Neuronal stem cell (in vitro differentiated cells): Measurements from ENCODE around the gene SCAF1.
A peak's percentile ranks its signal among the peaks of the same experiment; 100 is the strongest.

Experiments
- DNase-seq: peaks from one replicate; pipeline ENCODE4 v3.0.0-alpha.2; 2013; ENCODE audit warnings: low spot score
- H2AFZ ChIP-seq: one replicate; pipeline ENCODE4 v1.6.1; 2013; ENCODE audit warnings: mild to moderate bottlenecking, low read length, inconsistent platforms
- H2AK5ac ChIP-seq: 2 replicates; pipeline ENCODE4 v1.6.1; 2013; ENCODE audit warnings: low read depth, mild to moderate bottlenecking, inconsistent platforms, low read length, moderate library complexity, mixed read lengths
- H2BK120ac ChIP-seq: 2 replicates; pipeline ENCODE4 v1.6.1; 2013; ENCODE audit warnings: low read depth, mild to moderate bottlenecking, inconsistent platforms, low read length, moderate library complexity, mixed read lengths
- H2BK12ac ChIP-seq: one replicate; pipeline ENCODE4 v1.6.1; 2013; ENCODE audit warnings: low read length, inconsistent platforms
- H2BK15ac ChIP-seq: 2 replicates; pipeline ENCODE4 v1.6.1; 2013; ENCODE audit warnings: mild to moderate bottlenecking, low read length, inconsistent platforms, mixed read lengths
- H2BK5ac ChIP-seq: one replicate; pipeline ENCODE4 v1.6.1; 2013; ENCODE audit warnings: inconsistent platforms, mild to moderate bottlenecking, low read length, moderate library complexity
- H3K14ac ChIP-seq: one replicate; pipeline ENCODE4 v1.6.1; 2013; ENCODE audit warnings: low read length, inconsistent platforms
- H3K18ac ChIP-seq: 2 replicates; pipeline ENCODE4 v1.6.1; 2013; ENCODE audit warnings: low read length, inconsistent platforms
- H3K23ac ChIP-seq: 2 replicates; pipeline ENCODE4 v1.6.1; 2013; ENCODE audit warnings: low read depth, mild to moderate bottlenecking, mixed read lengths, low read length, inconsistent platforms; ENCODE audit not compliant: poor library complexity
- H3K27ac ChIP-seq: replicated peaks from 3 replicates; pipeline ENCODE4 v1.5.1; 2013; ENCODE audit warnings: low read length, inconsistent platforms
- H3K27me3 ChIP-seq, 3 experiments: 2 replicates each; pipeline ENCODE4 v1.6.1; 2013; ENCODE audit warnings: low read length in 3 of 3, mild to moderate bottlenecking in 2 of 3, inconsistent platforms in 1 of 3, low read depth in 1 of 3, mixed read lengths in 1 of 3, moderate library complexity in 1 of 3; ENCODE audit not compliant: control insufficient read depth in 3 of 3, insufficient read depth in 3 of 3
- H3K36me3 ChIP-seq, 2 donors: replicated peaks in 1 of 2; 2 replicates each; pipeline ENCODE4 v1.6.1; 2013; ENCODE audit warnings: low read length in 2 of 2; ENCODE audit not compliant: control insufficient read depth in 2 of 2, insufficient read depth in 2 of 2
- H3K4ac ChIP-seq: 2 replicates; pipeline ENCODE4 v1.6.1; 2013; ENCODE audit warnings: inconsistent platforms, mild to moderate bottlenecking, low read length, moderate library complexity
- H3K4me1 ChIP-seq, 2 donors: 1 replicate in 1 of 2; 2 replicates in 1 of 2; pipeline ENCODE4 v1.6.1; 2013; ENCODE audit warnings: low read length in 2 of 2, low read depth in 1 of 2; ENCODE audit not compliant: control insufficient read depth in 2 of 2, insufficient read depth in 1 of 2
- H3K4me2 ChIP-seq: one replicate; pipeline ENCODE4 v1.6.1; 2013; ENCODE audit warnings: mild to moderate bottlenecking, low read length, inconsistent platforms; ENCODE audit not compliant: insufficient read depth, poor library complexity, severe bottlenecking
- H3K4me3 ChIP-seq, 2 donors: 2 replicates each; pipeline ENCODE4 v1.5.1; 2013; ENCODE audit warnings: low read length in 2 of 2, mild to moderate bottlenecking in 2 of 2, inconsistent platforms in 1 of 2, moderate library complexity in 1 of 2
- H3K79me1 ChIP-seq: one replicate; pipeline ENCODE4 v1.6.1; 2013; ENCODE audit warnings: low read depth, mild to moderate bottlenecking, inconsistent platforms, low read length, moderate library complexity
- H3K9ac ChIP-seq: one replicate; pipeline ENCODE4 v1.6.1; 2013; ENCODE audit warnings: mild to moderate bottlenecking, low read depth, low read length, inconsistent platforms; ENCODE audit not compliant: poor library complexity
- H3K9me3 ChIP-seq, 2 donors: replicated peaks in 1 of 2; 2 replicates each; pipeline versions ENCODE3 to v1.6.1; 2013; ENCODE audit warnings: low read length in 2 of 2, mild to moderate bottlenecking in 2 of 2, inconsistent platforms in 1 of 2, low read depth in 1 of 2, mixed read lengths in 1 of 2, moderate library complexity in 1 of 2; ENCODE audit not compliant: control insufficient read depth in 2 of 2, insufficient read depth in 1 of 2
- H4K8ac ChIP-seq: one replicate; pipeline ENCODE4 v1.6.1; 2013; ENCODE audit warnings: low read depth, mild to moderate bottlenecking, inconsistent platforms, low read length, moderate library complexity
- H4K91ac ChIP-seq: one replicate; pipeline ENCODE4 v1.6.1; 2013; ENCODE audit warnings: low read length, low read depth, mild to moderate bottlenecking, inconsistent platforms; ENCODE audit not compliant: poor library complexity
- WGBS, 2 donors: extraction: QIAGEN DNeasy Blood & Tissue Kit; methylation state at CpG; one replicate each; pipeline ENCODE4 v1.1.7; 2013; ENCODE audit warnings: missing lambda C conversion rate in 2 of 2, mixed read lengths in 1 of 2; ENCODE audit not compliant: insufficient read length in 2 of 2, insufficient replicate concordance in 1 of 2; ENCODE audit errors: extremely low coverage in 2 of 2; 5-methylcytosine and 5-hydroxymethylcytosine counted together

The SCAF1 gene

GRCh38 chr19:49660338-49660961 lies 18.4 kb downstream of the SCAF1 start:
- no peak overlapping the region for H3K4me2 ChIP-seq
- no peaks in the 10 kb centered on the region for H3K4me1 ChIP-seq
- no peak overlapping the region for H3K14ac ChIP-seq
- no peak overlapping the region for H3K27ac ChIP-seq
- H4K91ac ChIP-seq: no peak overlapping the region
- H3K4me3 ChIP-seq: no peak overlapping the region
- H3K4ac ChIP-seq: no peak overlapping the region
- H3K9ac ChIP-seq: no peak overlapping the region
- no peak overlapping the region for H4K8ac ChIP-seq
- no peak overlapping the region for H2BK15ac ChIP-seq
- no peak overlapping the region for H2AK5ac ChIP-seq
- DNase-seq: no peak
- H2BK12ac ChIP-seq: no peak overlapping the region
- no peak overlapping the region for H2BK5ac ChIP-seq
- H3K36me3 ChIP-seq: peaks cover 56 to 79% of the 10 kb centered on the region in 2 donors
- no peak overlapping the region for H3K23ac ChIP-seq
- H3K79me1 ChIP-seq: peaks cover 2% of the 10 kb centered on the region
- no CpG with 5 or more reads among the region's 15 CpGs for WGBS, 2 donors
- peaks cover 4 to 5% of the 10 kb centered on the region in 2 donors for H3K9me3 ChIP-seq
- no peak overlapping the region for H2BK120ac ChIP-seq
- H3K27me3 ChIP-seq: no peaks in the 10 kb centered on the region
- H2AFZ ChIP-seq: no peak overlapping the region
- no peak overlapping the region for H3K18ac ChIP-seq

GRCh38 chr19:49662011-49662410 lies 20.0 kb downstream of the SCAF1 start:
- Histone ChIP-seq H4K8ac (no peak overlapping the region), H3K27ac (no peak overlapping the region), H2AFZ (no peak overlapping the region), H3K4ac (no peak overlapping the region), H2BK15ac (no peak overlapping the region), H2BK5ac (peak overlapping the region; percentile 48), H2AK5ac (no peak overlapping the region), H2BK12ac (no peak overlapping the region), H3K79me1 (peaks cover 5% of the 10 kb centered on the region), H3K4me2 (no peak overlapping the region), H3K4me1 (peaks cover 3 to 6% of the 10 kb centered on the region in 2 donors), H3K18ac (peak overlapping the region; percentile 49), H3K14ac (peak overlapping the region; percentile 47), H3K9ac (no peak overlapping the region), H3K36me3 (peaks cover 49 to 63% of the 10 kb centered on the region in 2 donors), H2BK120ac (no peak overlapping the region), H4K91ac (no peak overlapping the region), H3K4me3 (no peak overlapping the region), H3K23ac (peak overlapping the region; percentile 66), H3K9me3 (peaks cover 4 to 5% of the 10 kb centered on the region in 2 donors), H3K27me3 (no peaks in the 10 kb centered on the region)
- DNase-seq: no peak
- no CpG with 5 or more reads among the region's 16 CpGs for WGBS, 2 donors

GRCh38 chr19:49663224-49663623 lies 21.2 kb downstream of the SCAF1 start:
- no peak overlapping the region for H4K8ac ChIP-seq
- H3K4ac ChIP-seq: no peak overlapping the region
- H3K18ac ChIP-seq: no peak overlapping the region
- no peak overlapping the region for H2BK15ac ChIP-seq
- H3K79me1 ChIP-seq: peaks cover 8% of the 10 kb centered on the region
- H3K27me3 ChIP-seq: no peaks in the 10 kb centered on the region
- H3K14ac ChIP-seq: no peak overlapping the region
- no peak overlapping the region for H3K4me2 ChIP-seq
- no peak overlapping the region for H3K4me3 ChIP-seq
- no peak overlapping the region for H2AFZ ChIP-seq
- DNase-seq: no peak
- H3K9ac ChIP-seq: no peak overlapping the region
- peak overlapping the region; percentile 25 for H2AK5ac ChIP-seq
- peaks cover 4 to 5% of the 10 kb centered on the region in 2 donors for H3K9me3 ChIP-seq
- no peak overlapping the region for H2BK12ac ChIP-seq
- H2BK5ac ChIP-seq: no peak overlapping the region
- no peak overlapping the region for H3K23ac ChIP-seq
- H3K27ac ChIP-seq: no peak overlapping the region
- peaks cover 42 to 59% of the 10 kb centered on the region in 2 donors for H3K36me3 ChIP-seq
- no peak overlapping the region for H2BK120ac ChIP-seq
- WGBS, 2 donors: no CpG with 5 or more reads among the region's 12 CpGs
- H3K4me1 ChIP-seq: peaks cover 3 to 10% of the 10 kb centered on the region in 2 donors
- H4K91ac ChIP-seq: no peak overlapping the region

GRCh38 chr19:49664171-49665035 lies 22.4 kb downstream of the SCAF1 start:
- no peak overlapping the region for H4K91ac ChIP-seq
- peak overlapping the region; percentile 95 for H3K4me2 ChIP-seq
- peak overlapping the region; percentile 94 for H3K18ac ChIP-seq
- H3K4me1 ChIP-seq: peaks cover 3 to 10% of the 10 kb centered on the region in 2 donors
- H3K4ac ChIP-seq: no peak overlapping the region
- WGBS, 2 donors: no CpG with 5 or more reads among the region's 53 CpGs
- H2BK120ac ChIP-seq: no peak overlapping the region
- H2AK5ac ChIP-seq: no peak overlapping the region
- H2BK15ac ChIP-seq: no peak overlapping the region
- DNase-seq: peak; percentile 83
- peak overlapping the region; percentile 73 to 87 for H3K4me3 ChIP-seq
- H4K8ac ChIP-seq: no peak overlapping the region
- peak overlapping the region; percentile 85 for H2AFZ ChIP-seq
- H3K27ac ChIP-seq: peak overlapping the region; percentile 74
- peak overlapping the region; percentile 98 for H3K9ac ChIP-seq
- H3K23ac ChIP-seq: peak overlapping the region; percentile 83
- H3K9me3 ChIP-seq: peaks cover 4 to 5% of the 10 kb centered on the region in 2 donors
- no peak overlapping the region for H2BK5ac ChIP-seq
- H3K36me3 ChIP-seq: peaks cover 36 to 56% of the 10 kb centered on the region in 2 donors
- H2BK12ac ChIP-seq: no peak overlapping the region
- H3K79me1 ChIP-seq: peaks cover 8% of the 10 kb centered on the region
- H3K14ac ChIP-seq: no peak overlapping the region
- H3K27me3 ChIP-seq: no peaks in the 10 kb centered on the region
